NCI-H69 (cell line): ENCODE results near the gene ROR2.
"Not testable (repeated sequence)": the region's sequence is repeated elsewhere in the genome, so short reads cannot be mapped to it uniquely, and the experiment has no call there.

ENCODE experiments used
- DNase-seq: peaks from one replicate; lab custom pipeline; 2025; lab: John Stamatoyannopoulos, UW

The ROR2 gene

DNA sequence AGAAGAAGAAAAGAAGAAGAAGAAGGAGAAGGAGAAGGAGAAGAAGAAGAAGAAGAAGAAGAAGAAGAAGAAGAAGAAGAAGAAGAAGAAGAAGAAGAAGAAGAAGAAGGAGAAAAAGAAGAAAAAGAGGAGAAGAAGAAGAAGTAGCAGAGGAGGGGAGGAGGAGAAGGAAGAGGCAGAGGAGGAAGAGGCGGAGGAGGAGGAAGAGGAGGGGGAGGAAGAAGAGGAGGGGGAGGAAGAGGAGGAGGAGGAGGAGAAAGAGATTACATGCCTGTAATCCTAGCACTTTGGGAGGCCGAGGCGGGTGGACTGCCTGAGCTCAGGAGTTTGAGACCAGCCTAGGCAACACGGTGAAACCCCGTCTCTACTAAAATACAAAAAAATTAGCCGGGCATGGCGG lies 315.2 kb downstream of the ROR2 start:
- not testable (repeated sequence) for DNase-seq

GRCh38 chr9:91629718-91630117 lies 320.3 kb downstream of the ROR2 start:
- DNase-seq = peak; percentile 15

- no peak for DNase-seq
Observed at GRCh38 chr9:91628892-91629291, 321.1 kb downstream of the ROR2 start.

GRCh38 chr9:91625331-91625730 lies 324.7 kb downstream of the ROR2 start:
- DNase-seq = no peak

- no peak for DNase-seq
Observed at GRCh38 chr9:91623004-91623403, 327.0 kb downstream of the ROR2 start.

DNA sequence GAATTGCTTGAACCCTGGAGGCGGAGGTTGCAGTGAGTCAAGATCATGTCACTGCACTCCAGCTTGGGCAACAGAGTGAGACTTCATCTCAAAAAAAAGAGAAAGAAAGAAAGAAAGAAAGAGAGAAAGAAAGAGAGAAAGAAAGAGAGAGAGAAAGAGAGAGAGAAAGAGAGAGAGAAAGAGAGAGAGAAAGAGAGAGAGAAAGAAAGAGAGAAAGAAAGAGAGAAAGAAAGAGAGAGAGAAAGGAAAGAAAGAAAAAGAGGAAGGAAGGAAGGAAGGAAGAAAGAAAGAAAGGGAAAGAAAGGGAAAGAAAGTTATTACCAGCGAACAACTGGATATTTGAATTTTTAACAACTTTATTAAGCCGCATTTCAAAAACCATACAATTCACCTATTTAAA lies 327.9 kb downstream of the ROR2 start:
- DNase-seq = not testable (repeated sequence)

DNA sequence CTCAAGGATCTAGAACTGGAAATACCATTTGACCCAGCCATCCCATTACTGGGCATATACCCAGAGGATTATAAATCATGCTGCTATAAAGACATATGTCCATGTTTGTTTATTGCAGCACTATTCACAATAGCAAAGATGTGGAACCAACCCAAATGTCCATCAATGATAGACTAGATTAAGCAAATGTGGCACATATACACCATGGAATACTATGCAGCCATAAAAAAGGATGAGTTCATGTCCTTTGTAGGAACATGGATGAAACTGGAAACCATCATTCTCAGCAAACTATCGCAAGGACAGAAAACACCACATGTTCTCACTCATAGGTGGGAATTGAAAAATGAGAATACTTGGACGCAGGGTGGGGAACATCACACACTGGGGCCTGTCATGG lies 336.0 kb downstream of the ROR2 start:
- DNase-seq = not testable (repeated sequence)

DNA sequence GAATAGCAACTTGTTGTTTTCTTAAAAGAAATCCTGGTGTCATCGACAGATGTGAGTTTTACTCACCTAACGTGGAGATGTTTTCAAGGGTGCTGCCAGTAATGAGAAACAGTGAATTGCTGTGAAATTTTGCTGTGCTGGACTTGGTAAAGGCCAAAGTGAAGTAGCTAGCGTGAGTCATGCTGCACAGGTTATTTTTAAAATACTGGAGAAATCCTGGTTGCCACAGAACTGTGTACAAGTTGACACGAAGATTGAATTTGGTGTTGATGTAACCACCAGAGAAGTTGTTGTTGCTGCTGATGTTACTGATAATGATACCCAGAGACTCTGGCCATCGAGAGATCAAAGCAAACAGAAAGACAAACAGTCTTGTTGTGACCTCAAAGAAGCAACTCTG lies 338.4 kb downstream of the ROR2 start:
- DNase-seq = no peak

DNA sequence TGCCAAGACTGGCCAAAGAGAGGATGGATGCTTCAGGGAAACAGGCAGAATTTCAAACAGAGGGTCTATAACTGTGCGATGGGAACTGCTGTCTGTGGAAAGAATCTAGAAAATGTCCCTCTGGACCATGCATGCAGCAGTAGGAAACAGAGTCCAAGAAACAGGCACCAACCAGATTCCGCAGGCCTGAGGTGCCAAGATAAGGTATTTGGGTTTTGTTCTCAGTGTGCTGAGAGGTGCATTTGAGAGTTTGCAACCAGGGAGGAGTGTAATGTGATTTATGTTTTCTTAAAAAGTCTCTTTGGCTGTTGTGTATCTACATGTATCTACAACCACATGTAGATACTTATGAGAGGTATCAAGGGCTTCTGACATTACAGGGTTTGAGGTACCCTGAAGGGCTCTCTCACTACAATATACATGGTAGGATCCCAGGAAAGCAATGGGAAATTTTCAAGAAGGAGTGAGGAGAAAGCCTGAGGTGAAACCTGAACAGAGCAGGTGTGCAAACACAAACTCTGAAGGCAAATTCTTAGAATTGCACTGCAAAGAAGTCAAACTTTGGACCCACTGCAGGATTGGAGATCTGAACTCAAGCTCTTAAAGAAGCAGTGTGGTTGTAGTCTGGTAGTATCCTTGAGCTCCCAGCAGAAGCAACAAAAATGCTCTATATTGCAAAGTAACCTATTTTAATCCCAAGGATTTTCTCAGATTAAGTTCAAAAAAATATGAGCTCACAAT lies 343.6 kb downstream of the ROR2 start:
- no peak for DNase-seq

GRCh38 chr9:91604451-91605179 lies 345.4 kb downstream of the ROR2 start:
- no peak for DNase-seq

- no peak for DNase-seq
Observed at GRCh38 chr9:91603932-91604331, 346.1 kb downstream of the ROR2 start.

GRCh38 chr9:91599564-91599963 lies 350.5 kb downstream of the ROR2 start:
- DNase-seq = no peak

GRCh38 chr9:91591627-91592026 lies 358.4 kb downstream of the ROR2 start:
- DNase-seq = no peak

DNA sequence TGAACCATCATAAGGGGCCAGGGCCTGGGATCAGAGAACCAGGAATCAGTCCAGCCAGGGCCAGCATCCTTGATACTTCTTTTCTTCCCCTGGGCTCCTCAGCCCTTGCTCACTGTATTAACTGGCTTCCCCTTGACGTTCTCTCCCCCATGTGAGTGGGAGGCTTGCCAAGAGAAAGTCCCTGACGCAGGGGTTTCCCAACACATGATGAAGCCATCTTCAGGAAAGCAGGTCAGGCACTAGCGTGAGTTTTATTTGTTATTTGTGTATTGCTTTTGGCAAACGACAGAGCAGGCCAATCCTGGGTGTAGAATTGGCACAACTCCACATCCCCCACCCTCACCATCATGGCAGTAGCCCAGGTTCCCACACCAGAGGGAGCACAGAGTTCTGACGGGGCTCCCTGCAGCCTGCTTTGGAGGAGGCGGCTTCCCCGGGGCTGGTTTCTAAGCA lies 360.9 kb downstream of the ROR2 start:
- no peak for DNase-seq

DNA sequence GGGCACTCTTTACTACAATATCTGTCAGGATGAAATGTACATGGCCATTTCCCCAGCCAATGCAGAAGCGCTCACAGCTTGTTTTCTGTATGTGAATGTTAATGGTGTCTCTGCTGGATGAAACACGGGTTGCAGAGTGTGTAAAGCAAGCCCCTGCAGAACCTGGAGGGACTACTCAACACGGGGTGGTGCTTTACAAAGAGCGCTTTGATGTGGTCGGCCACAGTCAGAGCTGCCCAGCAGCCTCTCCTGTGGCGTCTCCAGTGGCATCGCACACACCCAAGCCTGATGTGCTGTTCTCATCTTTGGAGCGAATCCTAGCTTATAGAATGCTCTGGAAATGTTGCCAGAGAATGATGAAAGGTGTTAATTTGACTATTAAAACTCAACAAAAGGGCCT lies 363.7 kb downstream of the ROR2 start:
- no peak for DNase-seq

DNA sequence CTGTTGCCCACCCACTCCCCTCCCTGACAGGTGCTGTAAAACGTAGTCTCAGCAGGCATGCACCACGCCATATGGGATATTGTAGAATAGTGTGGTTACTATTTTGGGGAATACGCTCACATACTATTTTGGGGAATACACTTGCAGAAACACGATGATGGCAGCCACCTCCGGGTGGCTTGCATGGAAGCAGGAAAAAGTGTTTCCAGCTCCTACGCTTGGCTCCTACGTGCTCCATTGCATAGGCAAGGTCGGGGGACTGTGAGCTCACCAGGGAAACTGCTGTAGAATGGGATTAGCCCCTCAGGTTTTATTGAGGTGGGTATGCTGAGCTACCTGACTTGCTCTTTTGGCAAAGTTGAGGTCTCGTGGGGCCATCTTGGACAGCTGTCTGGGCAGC lies 366.1 kb downstream of the ROR2 start:
- no peak for DNase-seq

- DNase-seq = no peak
Observed at GRCh38 chr9:91583161-91583875, 366.7 kb downstream of the ROR2 start.

GRCh38 chr9:91582181-91582580 lies 367.8 kb downstream of the ROR2 start:
- DNase-seq = no peak

DNA sequence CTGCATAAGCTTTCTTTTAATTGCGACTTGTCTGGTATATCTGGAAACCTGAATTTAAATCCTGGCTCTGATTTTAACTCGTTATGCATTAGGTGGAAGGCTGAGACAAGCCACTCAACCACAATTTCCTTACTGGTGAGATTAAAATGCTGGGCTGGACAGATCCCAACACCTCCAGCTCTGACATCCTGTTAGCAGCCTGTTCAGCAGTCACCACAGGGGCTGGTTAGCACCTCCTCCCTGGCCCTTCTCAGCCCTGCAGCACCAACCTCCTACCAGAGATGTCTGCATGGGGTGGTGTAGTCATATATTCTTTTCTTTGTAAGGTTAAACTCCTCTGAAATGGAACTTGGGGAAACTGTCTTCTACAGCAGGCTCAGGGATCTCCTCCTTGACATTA lies 369.9 kb downstream of the ROR2 start:
- no peak for DNase-seq

DNA sequence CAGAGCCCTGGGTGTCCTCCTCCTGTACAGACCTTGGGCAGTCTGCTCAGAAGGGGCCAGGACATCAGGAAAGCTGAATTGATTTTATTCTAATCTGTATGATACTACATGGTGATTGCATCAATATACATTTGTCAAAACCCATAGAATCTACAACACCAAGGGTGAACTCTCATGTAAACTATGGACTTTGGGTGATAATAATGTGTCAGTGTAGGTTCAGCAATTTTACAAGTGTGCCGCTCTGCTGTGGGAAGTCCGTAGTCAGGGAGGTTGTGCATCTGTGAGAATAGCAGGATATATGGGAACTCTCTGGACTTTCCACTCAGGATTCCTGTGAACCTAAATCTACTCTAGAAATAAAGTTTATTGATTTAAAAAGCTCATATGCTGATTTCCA lies 371.1 kb downstream of the ROR2 start:
- no peak for DNase-seq

DNA sequence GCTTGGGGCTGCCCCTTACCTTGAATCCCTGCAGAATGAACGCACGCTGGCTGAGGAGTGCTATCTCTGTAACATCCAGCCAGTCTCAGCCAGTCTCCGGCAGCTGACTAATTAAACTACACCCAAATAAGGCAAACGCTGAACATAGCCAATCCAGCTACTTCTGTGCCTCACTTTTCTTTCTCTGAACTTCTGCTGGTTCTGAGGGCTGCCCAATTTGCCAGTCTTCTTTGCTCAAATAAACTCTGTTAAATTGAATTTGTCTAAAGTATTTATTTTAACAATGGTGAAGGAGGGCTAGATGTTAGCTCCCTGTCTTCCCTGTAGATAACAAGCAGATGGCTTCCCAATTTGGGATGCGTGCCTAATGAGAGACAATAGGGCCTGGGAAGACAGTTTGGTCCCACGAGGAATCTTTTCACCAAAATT lies 372.4 kb downstream of the ROR2 start:
- no peak for DNase-seq

DNA sequence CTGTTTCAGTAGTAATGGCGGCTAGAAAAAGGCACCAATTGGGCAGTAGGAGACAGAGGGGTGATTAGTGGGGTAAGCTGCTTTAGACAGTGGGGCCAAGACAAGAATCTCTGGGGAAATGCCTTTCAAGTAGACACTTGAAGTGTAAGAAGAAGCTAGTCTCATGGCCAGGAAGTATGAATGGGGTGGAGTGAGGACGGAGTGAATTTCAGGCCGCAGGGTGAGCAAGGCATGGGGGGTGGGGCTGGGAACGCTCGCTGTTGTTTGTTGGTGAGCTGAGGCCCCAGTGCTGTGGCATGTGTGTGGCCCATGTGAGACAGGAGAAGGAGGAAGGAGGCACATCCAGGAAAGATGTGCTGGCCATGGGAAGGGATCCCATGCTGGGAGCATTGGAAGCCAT lies 377.2 kb downstream of the ROR2 start:
- no peak for DNase-seq

DNA sequence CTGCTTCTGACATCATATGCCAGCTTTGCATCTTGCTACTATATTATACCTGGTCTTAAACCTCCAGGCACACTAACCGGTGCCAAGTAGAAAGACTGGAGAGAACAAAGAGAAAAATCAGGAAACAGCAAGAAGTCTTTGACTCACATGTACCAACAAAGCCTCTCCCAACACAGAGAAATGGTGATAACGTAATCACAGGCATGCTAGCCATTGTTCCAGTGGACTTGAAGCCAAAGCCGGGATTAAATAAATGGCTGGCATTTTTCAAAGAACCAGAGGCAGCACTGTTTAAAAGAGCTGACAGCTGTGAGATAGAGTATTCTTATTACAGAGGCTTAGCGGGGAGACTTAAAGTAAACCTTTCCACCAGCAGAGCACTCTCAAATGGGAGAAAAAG lies 378.0 kb downstream of the ROR2 start:
- DNase-seq = peak; percentile 25
